Cerebellar nuclear complex (tissue), 1 donor: ENCODE data around the gene CLPSL1.
A peak's percentile ranks its signal among the peaks of the same experiment; 100 is the strongest.
"Not testable (repeated sequence)": the region's sequence is repeated elsewhere in the genome, so short reads cannot be mapped to it uniquely, and the experiment has no call there.

Experiments
- DNase-seq, 2 experiments: peaks; one replicate each; lab custom pipeline; 2025; lab: John Stamatoyannopoulos, UW

The CLPSL1 gene

GRCh38 chr6:35780719-35781118, at the start of gene CLPSL1:
Gene CLPSL1, plus strand, starts transcription at chr6:35781019. Its CDS starts 92 bp downstream, at chr6:35781111.
- no peak for DNase-seq

- peak in 1 of 2 experiments; percentile 30 for DNase-seq
Observed at GRCh38 chr6:35731414-35731735, 49.4 kb upstream of the CLPSL1 start.

- DNase-seq, result peak in 1 of 2 experiments; percentile 28
Observed at GRCh38 chr6:35731736-35732532, 48.9 kb upstream of the CLPSL1 start.

- no peak for DNase-seq
Observed at GRCh38 chr6:35733633-35734032, 47.2 kb upstream of the CLPSL1 start.

GRCh38 chr6:35734319-35734718, 46.5 kb upstream of the CLPSL1 start:
- DNase-seq, result not testable (repeated sequence)

GRCh38 chr6:35735452-35735851, 45.4 kb upstream of the CLPSL1 start:
- DNase-seq, result no peak

- no peak for DNase-seq
Observed at GRCh38 chr6:35736253-35736894, 44.4 kb upstream of the CLPSL1 start.

GRCh38 chr6:35736982-35737412, 43.8 kb upstream of the CLPSL1 start, which contains the start of gene ARMC12:
Gene ARMC12, plus strand, starts transcription at chr6:35737032. Its CDS starts 77 bp downstream, at chr6:35737109.
- no peak for DNase-seq

- no peak for DNase-seq
Observed at GRCh38 chr6:35737413-35738211, 43.2 kb upstream of the CLPSL1 start.

GRCh38 chr6:35739645-35740524, 40.9 kb upstream of the CLPSL1 start:
- no peak for DNase-seq

GRCh38 chr6:35742842-35743241, 38.0 kb upstream of the CLPSL1 start:
- no peak for DNase-seq

GRCh38 chr6:35745509-35745908, 35.3 kb upstream of the CLPSL1 start:
- no peak for DNase-seq

GRCh38 chr6:35746516-35746915, 34.3 kb upstream of the CLPSL1 start:
- no peak for DNase-seq

GRCh38 chr6:35747877-35748276, 32.9 kb upstream of the CLPSL1 start:
- no peak for DNase-seq

- no peak for DNase-seq
Observed at GRCh38 chr6:35750557-35750956, 30.3 kb upstream of the CLPSL1 start.

- no peak for DNase-seq
Observed at GRCh38 chr6:35751594-35751993, 29.2 kb upstream of the CLPSL1 start.

- DNase-seq, result no peak
Observed at GRCh38 chr6:35752330-35752729, 28.5 kb upstream of the CLPSL1 start.

- no peak for DNase-seq
Observed at GRCh38 chr6:35754452-35755277, 26.2 kb upstream of the CLPSL1 start.

GRCh38 chr6:35755278-35755924, 25.4 kb upstream of the CLPSL1 start:
- DNase-seq, result no peak

- no peak for DNase-seq
Observed at GRCh38 chr6:35757456-35758123, 23.2 kb upstream of the CLPSL1 start.
